Measurements from ENCODE around the gene PRKAB2.
"Not testable (repeated sequence)": the region's sequence is repeated elsewhere in the genome, so short reads cannot be mapped to it uniquely, and the experiment has no call there.

The PRKAB2 gene

GRCh38 chr1:147109762-147110161 is 62.5 kb downstream of the PRKAB2 start:
- H3K79me2 ChIP-seq (ENCODE audit: insufficient read depth, low read length) = no peaks in the 10 kb centered on the region
- no peaks in the 10 kb centered on the region for H4K20me1 ChIP-seq (ENCODE audit: insufficient read depth, low read length)
- ATAC-seq (ENCODE audit: insufficient read depth, low read depth) (no peak), DNase-seq (no peak)
- H3K4me2 ChIP-seq (ENCODE audit: insufficient read depth, low read length) = no peak overlapping the region
- TF ChIP-seq EZH2 (IDR thresholded peaks at IDR 0.05; ENCODE audit: borderline replicate concordance, low read depth, low read length, severe bottlenecking) (no peak), CTCF (IDR thresholded peaks at IDR 0.05; ENCODE audit: borderline replicate concordance, extremely low read depth, low read length, poor library complexity, severe bottlenecking) (no peak)
- H3K9me3 ChIP-seq (ENCODE audit: insufficient read depth, low read length, severe bottlenecking) = no peaks in the 10 kb centered on the region
- H3K27ac ChIP-seq (ENCODE audit: low read length) = no peak overlapping the region
- no peak overlapping the region for H3K9ac ChIP-seq (ENCODE audit: low read depth, low read length)
- no peaks in the 10 kb centered on the region for H3K27me3 ChIP-seq (ENCODE audit: insufficient read depth, low read length, poor library complexity)
- H3K4me3 ChIP-seq (ENCODE audit: low read depth in 1 of 2, low read length in 2 of 2) = no peak overlapping the region
- no peak overlapping the region for H2AFZ ChIP-seq (ENCODE audit: low read depth, low read length)
- no peaks in the 10 kb centered on the region for H3K4me1 ChIP-seq (ENCODE audit: insufficient read depth, low read length)
- no peaks in the 10 kb centered on the region for H3K36me3 ChIP-seq (ENCODE audit: insufficient read depth, low read length)

- TF ChIP-seq CTCF (IDR thresholded peaks at IDR 0.05; ENCODE audit: borderline replicate concordance, extremely low read depth, low read length, poor library complexity, severe bottlenecking) (no peak), EZH2 (IDR thresholded peaks at IDR 0.05; ENCODE audit: borderline replicate concordance, low read depth, low read length, severe bottlenecking) (no peak)
- DNase-seq (no peak), ATAC-seq (ENCODE audit: insufficient read depth, low read depth) (no peak)
- no peaks in the 10 kb centered on the region for H3K9me3 ChIP-seq (ENCODE audit: insufficient read depth, low read length, severe bottlenecking)
- H2AFZ ChIP-seq (ENCODE audit: low read depth, low read length) = no peak overlapping the region
- no peak overlapping the region for H3K4me2 ChIP-seq (ENCODE audit: insufficient read depth, low read length)
- H3K4me3 ChIP-seq (ENCODE audit: low read depth in 1 of 2, low read length in 2 of 2) = no peak overlapping the region
- no peaks in the 10 kb centered on the region for H3K27me3 ChIP-seq (ENCODE audit: insufficient read depth, low read length, poor library complexity)
- H3K4me1 ChIP-seq (ENCODE audit: insufficient read depth, low read length) = no peaks in the 10 kb centered on the region
- H3K79me2 ChIP-seq (ENCODE audit: insufficient read depth, low read length) = no peaks in the 10 kb centered on the region
- no peaks in the 10 kb centered on the region for H4K20me1 ChIP-seq (ENCODE audit: insufficient read depth, low read length)
- H3K9ac ChIP-seq (ENCODE audit: low read depth, low read length) = no peak overlapping the region
- no peaks in the 10 kb centered on the region for H3K36me3 ChIP-seq (ENCODE audit: insufficient read depth, low read length)
- H3K27ac ChIP-seq (ENCODE audit: low read length) = no peak overlapping the region
Measured at GRCh38 chr1:147109041-147109440, 63.2 kb downstream of the PRKAB2 start.

- not testable (repeated sequence) for H3K27me3 ChIP-seq (ENCODE audit: insufficient read depth, low read length, poor library complexity); H3K4me2 ChIP-seq (ENCODE audit: insufficient read depth, low read length); H3K36me3 ChIP-seq (ENCODE audit: insufficient read depth, low read length); H4K20me1 ChIP-seq (ENCODE audit: insufficient read depth, low read length); H3K27ac ChIP-seq (ENCODE audit: low read length); H3K9me3 ChIP-seq (ENCODE audit: insufficient read depth, low read length, severe bottlenecking); H3K4me3 ChIP-seq (ENCODE audit: low read depth in 1 of 2, low read length in 2 of 2); ATAC-seq (ENCODE audit: insufficient read depth, low read depth); H3K9ac ChIP-seq (ENCODE audit: low read depth, low read length); H3K79me2 ChIP-seq (ENCODE audit: insufficient read depth, low read length); H2AFZ ChIP-seq (ENCODE audit: low read depth, low read length); DNase-seq
- peaks cover 15% of the 10 kb centered on the region for H3K4me1 ChIP-seq (ENCODE audit: insufficient read depth, low read length)
Measured at GRCh38 chr1:147106407-147106881, 65.8 kb downstream of the PRKAB2 start.

GRCh38 chr1:147105909-147106308 is 66.4 kb downstream of the PRKAB2 start:
- TF ChIP-seq CTCF (IDR thresholded peaks at IDR 0.05; ENCODE audit: borderline replicate concordance, extremely low read depth, low read length, poor library complexity, severe bottlenecking) (no peak), EZH2 (IDR thresholded peaks at IDR 0.05; ENCODE audit: borderline replicate concordance, low read depth, low read length, severe bottlenecking) (no peak)
- no peak overlapping the region for H3K4me2 ChIP-seq (ENCODE audit: insufficient read depth, low read length)

More at GRCh38 chr1:147105909-147106308, 66.4 kb downstream of the PRKAB2 start:
- Histone ChIP-seq H3K4me1 (ENCODE audit: insufficient read depth, low read length) (peaks cover 15% of the 10 kb centered on the region), H3K9ac (ENCODE audit: low read depth, low read length) (no peak overlapping the region), H4K20me1 (ENCODE audit: insufficient read depth, low read length) (no peaks in the 10 kb centered on the region), H2AFZ (ENCODE audit: low read depth, low read length) (no peak overlapping the region), H3K9me3 (ENCODE audit: insufficient read depth, low read length, severe bottlenecking) (no peaks in the 10 kb centered on the region), H3K4me3 (ENCODE audit: low read depth in 1 of 2, low read length in 2 of 2) (no peak overlapping the region), H3K27me3 (ENCODE audit: insufficient read depth, low read length, poor library complexity) (no peaks in the 10 kb centered on the region), H3K79me2 (ENCODE audit: insufficient read depth, low read length) (no peaks in the 10 kb centered on the region), H3K27ac (ENCODE audit: low read length) (no peak overlapping the region), H3K36me3 (ENCODE audit: insufficient read depth, low read length) (no peaks in the 10 kb centered on the region)
- DNase-seq = no peak
- ATAC-seq (ENCODE audit: insufficient read depth, low read depth) = no peak
